ENCODE measurements around the gene GRIK5.

The GRIK5 gene

DNA sequence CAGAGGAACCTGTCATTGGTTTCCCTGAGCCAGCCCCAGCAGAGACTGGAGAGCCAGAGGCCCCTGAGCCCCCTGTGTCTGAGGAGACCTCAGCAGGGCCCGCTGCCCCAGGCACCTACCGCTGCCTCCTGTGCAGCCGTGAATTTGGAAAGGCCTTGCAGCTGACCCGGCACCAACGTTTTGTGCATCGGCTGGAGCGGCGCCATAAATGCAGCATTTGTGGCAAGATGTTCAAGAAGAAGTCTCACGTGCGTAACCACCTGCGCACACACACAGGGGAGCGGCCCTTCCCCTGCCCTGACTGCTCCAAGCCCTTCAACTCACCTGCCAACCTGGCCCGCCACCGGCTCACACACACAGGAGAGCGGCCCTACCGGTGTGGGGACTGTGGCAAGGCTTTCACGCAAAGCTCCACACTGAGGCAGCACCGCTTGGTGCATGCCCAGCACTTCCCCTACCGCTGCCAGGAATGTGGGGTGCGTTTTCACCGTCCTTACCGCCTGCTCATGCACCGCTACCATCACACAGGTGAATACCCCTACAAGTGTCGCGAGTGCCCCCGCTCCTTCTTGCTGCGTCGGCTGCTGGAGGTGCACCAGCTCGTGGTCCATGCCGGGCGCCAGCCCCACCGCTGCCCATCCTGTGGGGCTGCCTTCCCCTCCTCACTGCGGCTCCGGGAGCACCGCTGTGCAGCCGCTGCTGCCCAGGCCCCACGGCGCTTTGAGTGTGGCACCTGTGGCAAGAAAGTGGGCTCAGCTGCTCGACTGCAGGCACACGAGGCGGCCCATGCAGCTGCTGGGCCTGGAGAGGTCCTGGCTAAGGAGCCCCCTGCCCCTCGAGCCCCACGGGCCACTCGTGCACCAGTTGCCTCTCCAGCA lies 10.1 kb upstream of the GRIK5 start:
- TF ChIP-seq, protein P1, sequence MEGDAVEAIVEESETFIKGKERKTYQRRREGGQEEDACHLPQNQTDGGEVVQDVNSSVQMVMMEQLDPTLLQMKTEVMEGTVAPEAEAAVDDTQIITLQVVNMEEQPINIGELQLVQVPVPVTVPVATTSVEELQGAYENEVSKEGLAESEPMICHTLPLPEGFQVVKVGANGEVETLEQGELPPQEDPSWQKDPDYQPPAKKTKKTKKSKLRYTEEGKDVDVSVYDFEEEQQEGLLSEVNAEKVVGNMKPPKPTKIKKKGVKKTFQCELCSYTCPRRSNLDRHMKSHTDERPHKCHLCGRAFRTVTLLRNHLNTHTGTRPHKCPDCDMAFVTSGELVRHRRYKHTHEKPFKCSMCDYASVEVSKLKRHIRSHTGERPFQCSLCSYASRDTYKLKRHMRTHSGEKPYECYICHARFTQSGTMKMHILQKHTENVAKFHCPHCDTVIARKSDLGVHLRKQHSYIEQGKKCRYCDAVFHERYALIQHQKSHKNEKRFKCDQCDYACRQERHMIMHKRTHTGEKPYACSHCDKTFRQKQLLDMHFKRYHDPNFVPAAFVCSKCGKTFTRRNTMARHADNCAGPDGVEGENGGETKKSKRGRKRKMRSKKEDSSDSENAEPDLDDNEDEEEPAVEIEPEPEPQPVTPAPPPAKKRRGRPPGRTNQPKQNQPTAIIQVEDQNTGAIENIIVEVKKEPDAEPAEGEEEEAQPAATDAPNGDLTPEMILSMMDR (IDR thresholded peaks at IDR 0.05), result no peak

DNA sequence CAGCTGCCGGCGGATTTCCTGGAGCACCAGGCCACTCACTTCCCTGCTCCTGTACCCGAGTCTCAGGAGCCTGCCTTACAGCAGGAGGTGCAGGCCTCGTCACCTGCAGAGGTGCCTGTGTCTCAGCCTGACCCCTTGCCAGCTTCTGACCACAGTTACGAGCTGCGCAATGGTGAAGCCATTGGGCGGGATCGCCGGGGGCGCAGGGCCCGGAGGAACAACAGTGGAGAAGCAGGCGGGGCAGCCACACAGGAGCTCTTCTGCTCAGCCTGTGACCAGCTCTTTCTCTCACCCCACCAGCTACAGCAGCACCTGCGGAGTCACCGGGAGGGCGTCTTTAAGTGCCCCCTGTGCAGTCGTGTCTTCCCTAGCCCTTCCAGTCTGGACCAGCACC lies 9.3 kb upstream of the GRIK5 start:
- TF ChIP-seq, protein P1 (IDR thresholded peaks at IDR 0.05), result no peak

DNA sequence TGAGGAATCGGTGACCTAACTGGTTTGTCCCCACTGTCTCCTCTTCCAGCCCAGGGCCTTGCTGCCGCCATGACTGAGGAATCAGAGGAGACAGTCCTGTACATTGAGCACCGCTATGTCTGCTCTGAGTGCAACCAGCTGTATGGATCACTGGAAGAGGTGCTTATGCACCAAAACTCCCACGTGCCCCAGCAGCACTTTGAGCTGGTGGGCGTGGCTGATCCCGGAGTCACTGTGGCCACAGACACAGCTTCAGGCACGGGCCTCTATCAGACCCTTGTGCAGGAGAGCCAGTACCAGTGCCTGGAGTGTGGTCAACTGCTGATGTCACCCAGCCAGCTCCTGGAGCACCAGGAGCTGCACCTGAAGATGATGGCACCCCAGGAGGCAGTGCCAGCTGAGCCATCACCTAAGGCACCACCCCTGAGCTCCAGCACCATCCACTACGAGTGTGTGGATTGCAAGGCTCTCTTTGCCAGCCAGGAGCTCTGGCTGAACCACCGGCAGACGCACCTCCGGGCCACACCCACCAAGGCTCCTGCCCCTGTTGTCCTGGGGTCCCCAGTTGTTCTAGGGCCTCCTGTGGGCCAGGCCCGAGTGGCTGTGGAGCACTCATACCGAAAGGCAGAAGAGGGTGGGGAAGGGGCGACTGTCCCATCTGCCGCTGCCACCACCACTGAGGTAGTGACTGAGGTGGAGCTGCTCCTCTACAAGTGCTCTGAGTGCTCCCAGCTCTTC lies 8.7 kb upstream of the GRIK5 start:
- TF ChIP-seq, protein P1 (IDR thresholded peaks at IDR 0.05), result no peak

DNA sequence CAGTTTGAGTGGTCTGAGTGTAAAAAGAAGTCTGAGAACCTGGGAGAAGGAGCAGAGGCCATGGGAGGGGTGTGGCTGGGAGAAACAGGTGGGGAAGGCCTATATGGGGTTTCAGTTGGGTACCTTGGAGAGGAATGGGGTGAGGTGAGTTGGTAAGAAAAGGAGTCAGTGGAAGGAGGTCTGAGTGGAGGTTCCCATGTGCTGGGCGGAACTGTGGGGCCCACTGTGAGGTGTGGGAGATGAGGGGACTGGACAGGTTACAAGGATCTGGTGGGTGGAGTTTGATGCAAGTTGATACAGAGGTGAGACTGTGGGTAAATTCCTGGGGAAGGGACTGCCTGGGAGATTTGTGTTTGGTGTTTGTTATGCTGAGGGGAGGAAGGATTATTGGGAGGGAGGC lies 8.1 kb upstream of the GRIK5 start:
- TF ChIP-seq, protein P1 (IDR thresholded peaks at IDR 0.05), result no peak

DNA sequence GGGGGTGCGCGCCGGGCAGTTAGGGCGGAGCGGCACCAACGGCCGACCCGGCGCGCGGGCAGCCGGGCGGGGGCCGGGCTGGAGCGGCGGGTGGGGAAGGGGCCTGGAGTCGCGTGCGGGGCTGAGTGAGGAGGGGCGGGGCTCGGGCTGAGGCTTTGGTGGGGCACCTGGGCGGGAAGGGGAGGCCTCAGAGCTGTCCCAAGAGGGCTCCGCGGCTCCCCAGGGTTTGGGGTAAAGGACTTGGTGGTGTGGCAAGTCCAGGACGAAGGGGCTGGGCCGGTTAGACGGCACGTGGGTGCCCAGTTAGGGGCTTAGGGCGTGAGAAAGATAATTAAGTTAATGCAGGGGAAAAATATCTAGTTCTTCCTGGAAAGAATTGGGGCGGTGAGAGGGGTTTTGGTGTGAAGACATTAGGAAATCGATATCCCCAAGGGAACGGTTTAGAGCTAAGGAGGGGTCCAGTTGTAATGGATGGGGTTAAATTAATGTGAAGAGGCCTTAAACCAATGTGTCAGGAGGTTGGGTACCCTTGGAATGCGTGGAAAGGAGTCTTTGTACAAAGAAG lies 6.5 kb upstream of the GRIK5 start:
- TF ChIP-seq, protein P1 (IDR thresholded peaks at IDR 0.05), result no peak

DNA sequence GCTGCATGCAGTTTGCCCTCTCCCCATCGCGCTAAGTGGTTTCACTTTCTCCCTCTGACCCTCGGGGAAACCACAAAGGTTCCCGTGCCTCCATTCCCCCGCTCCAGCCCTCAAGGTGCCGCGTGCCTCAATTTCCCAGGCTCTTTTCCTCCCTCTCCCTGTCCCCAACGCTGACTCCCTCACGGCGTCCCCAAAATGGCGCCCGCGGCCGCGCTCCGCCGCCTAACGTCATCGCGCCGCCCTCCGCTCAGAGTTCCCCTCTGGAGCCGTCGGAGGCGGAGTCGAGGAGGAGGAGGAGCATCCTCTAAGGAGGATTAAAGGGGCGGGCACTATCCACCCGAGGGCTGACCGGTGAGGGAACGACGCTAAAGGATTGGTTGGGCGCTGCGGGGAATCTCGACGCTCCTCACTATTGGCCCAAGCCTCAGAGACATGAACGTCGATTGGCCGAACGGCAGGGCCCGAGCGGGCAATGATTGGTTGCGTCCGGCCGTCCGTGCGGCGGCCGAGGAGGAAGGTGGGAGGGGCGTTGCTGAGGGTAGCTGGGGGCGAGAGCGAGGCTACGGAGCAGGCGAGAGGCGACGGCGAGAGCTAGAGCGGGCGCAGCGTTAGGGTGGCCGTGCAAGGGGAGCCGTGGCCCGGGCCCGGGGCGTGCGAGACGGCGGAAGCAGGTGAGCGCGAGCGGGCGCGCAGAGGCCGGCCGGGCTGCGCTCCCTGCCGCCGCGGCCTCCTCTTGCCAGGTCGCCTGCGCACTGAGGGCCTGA lies 5.8 kb upstream of the GRIK5 start, which contains the start of gene ZNF574:
Gene ZNF574, plus strand, starts transcription at position 551 of the 764 bp plus-strand sequence. CDS start 2,441 bp downstream, outside the sequence.
- TF ChIP-seq, protein P1 (IDR thresholded peaks at IDR 0.05), result no peak

DNA sequence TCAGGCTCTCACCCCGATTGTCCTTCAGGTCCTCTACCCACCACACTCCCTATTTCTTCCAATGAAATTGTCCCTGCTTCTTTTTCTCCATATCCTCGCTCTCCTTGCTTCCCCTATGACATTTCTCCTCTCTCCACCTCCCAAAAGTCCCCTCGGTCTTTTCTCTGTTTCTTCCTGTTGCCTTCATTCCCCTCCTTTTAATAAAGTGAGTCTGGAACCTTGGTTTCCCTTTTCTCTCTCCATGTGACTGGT lies 5.3 kb upstream of the GRIK5 start:
- TF ChIP-seq, protein P1 (IDR thresholded peaks at IDR 0.05), result no peak
